GM19324 (cell line): ENCODE results near the gene KDELR3.
"Not testable (repeated sequence)": the region's sequence is repeated elsewhere in the genome, so short reads cannot be mapped to it uniquely, and the experiment has no call there.

Source experiments
- ATAC-seq: cut with Tn5 transposase; IDR thresholded peaks from one replicate; pipeline ENCODE4 v1.9.1; 2021; ENCODE audit warnings: mild to moderate bottlenecking, moderate library complexity; ENCODE audit not compliant: unreplicated experiment, low FRiP score

KDELR3 gene

GRCh38 chr22:38455076-38455529 lies 12.8 kb upstream of the KDELR3 start, which contains the start of gene KCNJ4:
Gene KCNJ4, minus strand, starts transcription at chr22:38455199. Its CDS starts 27,067 bp downstream, at chr22:38428132.
- ATAC-seq: no peak

- ATAC-seq: no peak
Measured at GRCh38 chr22:38455530-38456271, 12.2 kb upstream of the KDELR3 start.

- ATAC-seq: no peak
Measured at GRCh38 chr22:38456272-38456835, 11.5 kb upstream of the KDELR3 start.

GRCh38 chr22:38456841-38457699 lies 10.8 kb upstream of the KDELR3 start:
- no peak for ATAC-seq

- no peak for ATAC-seq
Measured at GRCh38 chr22:38460426-38460840, 7.5 kb upstream of the KDELR3 start.

- no peak for ATAC-seq
Measured at GRCh38 chr22:38461057-38461413, 6.9 kb upstream of the KDELR3 start.

GRCh38 chr22:38461414-38462081 lies 6.3 kb upstream of the KDELR3 start:
- ATAC-seq: no peak

GRCh38 chr22:38462960-38463784 lies 4.7 kb upstream of the KDELR3 start:
- no peak for ATAC-seq

GRCh38 chr22:38464992-38465672 lies 2.8 kb upstream of the KDELR3 start:
- no peak for ATAC-seq

GRCh38 chr22:38465673-38466490 lies 2.0 kb upstream of the KDELR3 start:
- ATAC-seq: no peak

GRCh38 chr22:38467438-38467903 lies 425 bp upstream of the KDELR3 start:
- no peak for ATAC-seq

- no peak for ATAC-seq
Measured at GRCh38 chr22:38468443-38469305, 778 bp downstream of the KDELR3 start.

GRCh38 chr22:38469306-38469781 lies 1.4 kb downstream of the KDELR3 start:
- no peak for ATAC-seq

- ATAC-seq: not testable (repeated sequence)
Measured at GRCh38 chr22:38470179-38470578, 2.3 kb downstream of the KDELR3 start.

GRCh38 chr22:38471237-38471636 lies 3.3 kb downstream of the KDELR3 start:
- no peak for ATAC-seq

- ATAC-seq: no peak
Measured at GRCh38 chr22:38474003-38474607, 6.2 kb downstream of the KDELR3 start.

GRCh38 chr22:38477585-38477984 lies 9.7 kb downstream of the KDELR3 start:
- no peak for ATAC-seq
